ENCODE measurements around the gene TGDS.
A peak's percentile ranks its signal among the peaks of the same experiment; 100 is the strongest.

TGDS gene

DNA sequence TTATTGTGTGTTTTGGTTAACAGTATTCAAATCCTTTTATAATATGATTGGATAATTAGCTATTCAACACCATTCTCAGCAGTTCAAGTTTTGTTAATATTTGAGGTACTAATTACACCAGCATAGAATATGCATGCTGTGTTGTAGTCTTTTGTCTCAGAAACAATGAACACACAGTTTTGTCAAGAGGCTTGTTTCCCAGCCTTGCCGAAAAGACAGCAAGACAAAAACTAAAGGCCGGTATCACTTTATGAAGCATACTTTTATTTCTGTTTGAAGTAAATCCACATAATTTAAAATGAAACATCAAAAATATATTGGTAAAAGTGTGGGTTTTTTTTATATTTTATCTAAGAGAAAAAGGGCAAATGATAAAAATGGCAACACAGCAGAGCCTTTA lies 13.2 kb upstream of the TGDS start:
- TF ChIP-seq CTCF (conservative IDR thresholded peaks at IDR 0.05) (no peak), ZFX (IDR thresholded peaks at IDR 0.05) (no peak)
- no peak overlapping the region for H3K27ac ChIP-seq

- TF ChIP-seq ZFX (IDR thresholded peaks at IDR 0.05): no peak
- TF ChIP-seq CTCF (conservative IDR thresholded peaks at IDR 0.05): no peak
- H3K27ac ChIP-seq: no peak overlapping the region
These were observed 12.6 kb upstream of the TGDS start for GRCh38 chr13:94608586-94608985.

DNA sequence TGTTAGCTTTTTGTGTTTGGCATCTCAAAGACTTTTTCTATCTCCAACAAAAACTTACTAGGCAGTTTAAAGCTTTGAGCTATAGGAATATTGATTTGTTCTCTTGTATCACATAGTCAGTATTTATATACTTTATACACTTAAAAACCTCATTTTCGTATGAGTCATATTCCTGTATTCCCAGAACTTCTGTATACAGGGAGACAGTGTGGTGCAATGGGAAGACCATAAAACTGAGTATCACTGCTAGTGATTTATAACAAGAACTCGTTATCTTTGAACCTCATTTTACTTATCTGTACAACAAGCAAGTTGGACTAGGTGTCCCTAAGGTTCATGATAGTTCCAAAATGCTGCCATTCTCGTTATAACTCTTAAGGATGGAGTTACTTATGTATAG lies 12.0 kb upstream of the TGDS start:
- TF ChIP-seq ZFX (IDR thresholded peaks at IDR 0.05): no peak
- no peak for TF ChIP-seq CTCF (conservative IDR thresholded peaks at IDR 0.05)

GRCh38 chr13:94607056-94607455 lies 11.1 kb upstream of the TGDS start:
- TF ChIP-seq CTCF (conservative IDR thresholded peaks at IDR 0.05) (no peak), ZFX (IDR thresholded peaks at IDR 0.05) (no peak)
- no peak overlapping the region for H3K27ac ChIP-seq

More for the DNA sequence above, 12.0 kb upstream of the TGDS start:
- no peak overlapping the region for H3K27ac ChIP-seq

DNA sequence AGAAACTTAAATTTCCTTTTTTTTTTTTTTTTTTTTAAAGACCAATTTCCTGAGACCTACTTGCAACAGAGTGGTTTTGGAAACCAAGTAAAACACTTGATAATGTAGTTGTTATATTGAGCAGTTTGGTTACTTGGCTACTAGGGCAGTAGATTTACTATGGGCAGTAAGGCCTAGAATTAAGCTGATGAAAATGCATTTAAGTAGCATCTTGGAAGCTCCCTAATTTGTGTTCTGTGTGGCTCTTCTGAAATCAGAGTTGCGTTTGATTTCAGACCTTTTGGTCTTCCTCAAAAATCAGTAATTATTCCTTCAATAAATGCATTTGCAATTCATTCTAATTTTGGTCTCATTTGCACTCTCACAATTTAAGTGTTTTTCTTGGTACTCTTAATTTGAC lies 6.5 kb upstream of the TGDS start:
- no peak for TF ChIP-seq CTCF (conservative IDR thresholded peaks at IDR 0.05)
- no peak for TF ChIP-seq ZFX (IDR thresholded peaks at IDR 0.05)
- H3K27ac ChIP-seq: peak overlapping the region; percentile 90

- peak; percentile 57 for TF ChIP-seq ZFX (IDR thresholded peaks at IDR 0.05)
- no peak for TF ChIP-seq CTCF (conservative IDR thresholded peaks at IDR 0.05)
- peak within 1 kb of the TSS; percentile 90 for H3K27ac ChIP-seq
These were observed 5.8 kb upstream of the TGDS start, which contains the start of gene GPR180 for GRCh38 chr13:94601446-94602431. Gene GPR180, plus strand, starts transcription at chr13:94601857. Its CDS starts 71 bp downstream, at chr13:94601928.

- TF ChIP-seq CTCF (conservative IDR thresholded peaks at IDR 0.05) (no peak), ZFX (IDR thresholded peaks at IDR 0.05) (no peak)
- no peak overlapping the region for H3K27ac ChIP-seq
These were observed 3.9 kb upstream of the TGDS start for GRCh38 chr13:94599877-94600276.

Measured in C4-2B (cell line).